Tibial nerve (tissue), 4 donors: ENCODE measurements around the gene ATP8B1. TPM values are rescaled to one million over a fixed set of nuclear protein-coding genes. Genes with fewer than 3 reads are reported as not detected.
"Not testable (repeated sequence)": the region's sequence is repeated elsewhere in the genome, so short reads cannot be mapped to it uniquely, and the experiment has no call there.

ENCODE experiments used
- DNase-seq, 2 donors: peaks; one replicate each; pipeline ENCODE4 v3.0.0-alpha.2; 2019; ENCODE audit warnings: low spot score in 2 of 2
- H3K27ac ChIP-seq, 4 donors: fragments of 200-600 bp; sonication (generic) in 3 of 4; one replicate each; pipeline ENCODE4 v1.5.1; 2017 to 2019; ENCODE audit warnings: mild to moderate bottlenecking in 1 of 4
- H3K27me3 ChIP-seq, 2 donors: fragments of 200-600 bp; sonication (generic) in 1 of 2; one replicate each; pipeline versions ENCODE4 v1.5.1 to v1.6.0; 2017 to 2019
- H3K36me3 ChIP-seq, 3 donors: fragments of 200-600 bp; sonication (generic); one replicate each; pipeline ENCODE4 v1.5.1; 2018 to 2019
- H3K4me1 ChIP-seq, 4 donors: fragments of 200-600 bp; sonication (generic) in 3 of 4; one replicate each; pipeline ENCODE4 v1.5.1; 2017 to 2019
- H3K4me3 ChIP-seq, 4 donors: fragments of 200-600 bp; sonication (generic) in 3 of 4; one replicate each; pipeline ENCODE4 v1.5.1; 2017 to 2019; ENCODE audit warnings: mild to moderate bottlenecking in 1 of 4, moderate library complexity in 1 of 4
- H3K9me3 ChIP-seq, 4 donors: fragments of 200-600 bp; sonication (generic) in 3 of 4; one replicate each; pipeline ENCODE4 v1.5.1; 2017 to 2019
- EP300 ChIP-seq, 2 donors: sonication (generic); formaldehyde crosslinking; IDR thresholded peaks; one replicate each; pipeline ENCODE4 v1.6.1; 2017; ENCODE audit warnings: antibody characterized with exemption in 2 of 2, mild to moderate bottlenecking in 1 of 2
- POLR2A ChIP-seq, 2 donors: fragments of 450-650 bp; IDR thresholded peaks; one replicate each; pipeline ENCODE4 v1.6.1; 2017; ENCODE audit warnings: antibody characterized with exemption in 2 of 2, mild to moderate bottlenecking in 2 of 2, moderate library complexity in 2 of 2
- WGBS, 2 donors: methylation state at CpG; one replicate each; pipeline ENCODE4 v1.1.5; 2018; 5-methylcytosine and 5-hydroxymethylcytosine counted together
- total RNA-seq, 4 donors: library from RNA; depleted of rRNA; stranded (reverse); fragments of >200 nt; gene quantifications; one replicate each; pipeline ENCODE4 v1.1.0, GENCODE V29; 2016
- TF ChIP-seq, protein P1 (sequence below), 5 experiments: fragments of 200-600 bp in 3 of 5; fragments of 450-650 bp in 2 of 5; sonication (generic) in 3 of 5; IDR thresholded peaks; one replicate each; pipeline ENCODE4 v1.5.1; 2016 to 2019; ENCODE audit warnings: antibody characterized with exemption in 5 of 5, mild to moderate bottlenecking in 3 of 5, moderate library complexity in 2 of 5

Gene ATP8B1
- total RNA-seq, 4 donors from 2014 or later: 8.0 to 25.8 (median 12.4) TPM

DNA sequence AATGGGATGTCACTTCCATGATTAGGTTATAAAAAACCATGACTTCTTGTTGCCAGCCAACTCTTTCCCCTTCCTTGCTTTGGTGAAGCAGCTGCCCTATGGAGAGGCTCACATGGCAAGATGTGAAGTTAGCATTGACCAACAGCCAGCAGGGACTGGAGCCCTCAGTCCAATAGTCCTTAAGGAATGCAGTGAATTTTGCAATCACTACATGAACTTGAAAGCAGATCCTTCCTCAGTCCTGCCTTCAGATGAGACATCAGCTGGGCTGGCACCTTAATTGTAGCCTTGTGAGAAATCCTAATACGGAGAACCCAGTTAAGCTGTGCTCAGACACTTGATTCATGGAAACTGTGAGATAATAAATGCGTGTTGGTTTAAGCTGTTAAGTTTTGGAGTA is 61.8 kb downstream of the ATP8B1 start:
- TF ChIP-seq POLR2A (IDR thresholded peaks at IDR 0.05) (no peak), EP300 (IDR thresholded peaks at IDR 0.05) (no peak)
- TF ChIP-seq, protein P1, sequence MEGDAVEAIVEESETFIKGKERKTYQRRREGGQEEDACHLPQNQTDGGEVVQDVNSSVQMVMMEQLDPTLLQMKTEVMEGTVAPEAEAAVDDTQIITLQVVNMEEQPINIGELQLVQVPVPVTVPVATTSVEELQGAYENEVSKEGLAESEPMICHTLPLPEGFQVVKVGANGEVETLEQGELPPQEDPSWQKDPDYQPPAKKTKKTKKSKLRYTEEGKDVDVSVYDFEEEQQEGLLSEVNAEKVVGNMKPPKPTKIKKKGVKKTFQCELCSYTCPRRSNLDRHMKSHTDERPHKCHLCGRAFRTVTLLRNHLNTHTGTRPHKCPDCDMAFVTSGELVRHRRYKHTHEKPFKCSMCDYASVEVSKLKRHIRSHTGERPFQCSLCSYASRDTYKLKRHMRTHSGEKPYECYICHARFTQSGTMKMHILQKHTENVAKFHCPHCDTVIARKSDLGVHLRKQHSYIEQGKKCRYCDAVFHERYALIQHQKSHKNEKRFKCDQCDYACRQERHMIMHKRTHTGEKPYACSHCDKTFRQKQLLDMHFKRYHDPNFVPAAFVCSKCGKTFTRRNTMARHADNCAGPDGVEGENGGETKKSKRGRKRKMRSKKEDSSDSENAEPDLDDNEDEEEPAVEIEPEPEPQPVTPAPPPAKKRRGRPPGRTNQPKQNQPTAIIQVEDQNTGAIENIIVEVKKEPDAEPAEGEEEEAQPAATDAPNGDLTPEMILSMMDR (IDR thresholded peaks at IDR 0.05): no peak
- H3K36me3 ChIP-seq: peaks cover 0 to 7% (median 0%) of the 10 kb centered on the region in 3 donors
- H3K27me3 ChIP-seq: no peaks in the 10 kb centered on the region
- H3K4me1 ChIP-seq: peaks cover 0 to 8% (median 0%) of the 10 kb centered on the region in 4 donors
- peaks cover 0 to 8% (median 0%) of the 10 kb centered on the region in 4 donors for H3K9me3 ChIP-seq
- 97 to 100% methylated on average over 2 of the region's 2 CpGs for WGBS, 2 donors
- H3K4me3 ChIP-seq: no peak overlapping the region
- no peak overlapping the region for H3K27ac ChIP-seq
- DNase-seq: no peak

DNA sequence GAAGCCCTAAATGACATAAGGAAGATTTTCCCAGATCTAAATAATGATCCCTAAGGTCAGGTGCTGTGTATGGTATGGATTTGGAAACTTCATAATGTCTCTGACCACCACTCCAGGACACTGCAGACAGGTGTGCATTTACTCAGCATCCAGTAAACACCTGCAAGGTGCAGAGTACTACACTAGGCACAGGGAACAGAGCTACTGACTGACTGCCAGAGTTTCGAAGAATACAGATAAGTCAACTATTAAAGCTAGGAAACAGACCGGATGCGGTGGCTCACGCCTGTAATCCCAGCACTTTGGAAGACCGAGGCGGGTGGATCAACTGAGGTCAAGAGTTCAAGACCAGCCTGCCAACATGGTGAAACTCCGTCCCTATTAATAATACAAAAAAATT is 65.0 kb downstream of the ATP8B1 start:
- peaks cover 0 to 23% (median 0%) of the 10 kb centered on the region in 3 donors for H3K36me3 ChIP-seq
- H3K4me1 ChIP-seq: peaks cover 0 to 8% (median 0%) of the 10 kb centered on the region in 4 donors
- 70 to 95% methylated on average over 7 of the region's 7 CpGs for WGBS, 2 donors
- peaks cover 0 to 15% (median 0%) of the 10 kb centered on the region in 4 donors for H3K9me3 ChIP-seq
- DNase-seq: no peak
- no peak overlapping the region for H3K4me3 ChIP-seq
- TF ChIP-seq, protein P1 (IDR thresholded peaks at IDR 0.05): no peak
- TF ChIP-seq EP300 (IDR thresholded peaks at IDR 0.05) (no peak), POLR2A (IDR thresholded peaks at IDR 0.05) (no peak)
- H3K27ac ChIP-seq: no peak overlapping the region
- no peaks in the 10 kb centered on the region for H3K27me3 ChIP-seq

DNA sequence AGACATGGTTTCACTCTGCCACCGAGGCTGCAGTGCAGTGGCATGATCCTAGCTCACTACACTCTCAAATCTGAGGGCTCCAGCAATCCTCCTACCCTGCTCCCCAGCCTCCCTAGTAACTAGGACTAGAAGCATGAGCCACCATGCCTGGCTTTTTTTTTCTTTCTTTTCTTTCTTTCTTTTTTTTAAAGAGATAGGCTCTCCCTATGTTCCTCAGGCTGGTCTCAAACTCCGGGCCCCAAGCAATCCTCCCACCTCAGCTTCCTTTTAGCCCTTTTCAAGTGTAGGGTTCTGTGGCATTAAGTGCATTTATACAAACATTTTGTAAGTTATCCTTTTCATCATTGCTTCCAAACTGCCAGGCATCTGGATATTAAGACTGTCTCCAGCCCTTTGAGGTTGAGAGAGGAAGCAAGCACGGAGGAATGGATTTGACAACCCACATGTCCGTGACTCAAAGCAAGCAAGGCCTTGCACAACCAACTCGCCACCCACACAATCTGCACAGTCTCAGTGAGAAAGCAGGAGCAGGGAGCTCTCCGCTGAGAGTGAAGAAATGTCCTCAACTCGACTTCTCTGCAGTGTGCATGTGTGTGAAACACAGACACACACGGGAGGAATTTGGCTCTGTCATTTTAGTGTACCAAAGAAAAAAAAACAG is 65.6 kb downstream of the ATP8B1 start:
- DNase-seq: peak; percentile 16 to 34
- Histone ChIP-seq H3K9me3 (peaks cover 0 to 15% (median 0%) of the 10 kb centered on the region in 4 donors), H3K27me3 (no peaks in the 10 kb centered on the region), H3K4me1 (peaks cover 0 to 8% (median 0%) of the 10 kb centered on the region in 4 donors), H3K4me3 (no peak overlapping the region), H3K36me3 (peaks cover 0 to 23% (median 0%) of the 10 kb centered on the region in 3 donors), H3K27ac (peak overlapping the region in 1 of 4 donors; percentile 39)
- peak in 1 of 2 donors; percentile 25 for TF ChIP-seq EP300 (IDR thresholded peaks at IDR 0.05)
- TF ChIP-seq, protein P1 (IDR thresholded peaks at IDR 0.05): no peak
- TF ChIP-seq POLR2A (IDR thresholded peaks at IDR 0.05): no peak
- WGBS, 2 donors: 35 to 38% methylated on average over 8 of the region's 8 CpGs

DNA sequence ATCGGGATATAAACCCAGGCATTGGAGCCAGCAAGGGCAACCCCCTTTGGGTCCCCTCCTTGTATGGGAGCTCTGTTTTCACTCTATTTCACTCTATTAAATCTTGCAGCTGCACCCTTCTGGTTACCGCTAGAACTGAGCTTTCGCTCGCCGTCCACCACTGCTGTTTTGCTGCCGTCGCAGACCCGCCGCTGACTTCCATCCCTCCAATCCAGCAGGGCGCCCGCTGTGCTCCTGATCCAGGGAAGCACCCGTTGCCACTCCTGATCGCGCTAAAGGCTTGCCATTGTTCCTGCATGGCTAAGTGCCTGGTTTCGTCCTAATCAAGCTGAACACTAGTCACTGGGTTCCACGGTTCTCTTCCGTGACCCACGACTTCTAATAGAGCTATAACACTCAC is 68.1 kb downstream of the ATP8B1 start:
- DNase-seq, H3K4me1 ChIP-seq, H3K4me3 ChIP-seq, H3K9me3 ChIP-seq, H3K27me3 ChIP-seq, H3K27ac ChIP-seq: not testable (repeated sequence)
- peaks cover 0 to 16% (median 0%) of the 10 kb centered on the region in 3 donors for H3K36me3 ChIP-seq
- WGBS, 2 donors: 96% methylated on average over 18 of the region's 18 CpGs

DNA sequence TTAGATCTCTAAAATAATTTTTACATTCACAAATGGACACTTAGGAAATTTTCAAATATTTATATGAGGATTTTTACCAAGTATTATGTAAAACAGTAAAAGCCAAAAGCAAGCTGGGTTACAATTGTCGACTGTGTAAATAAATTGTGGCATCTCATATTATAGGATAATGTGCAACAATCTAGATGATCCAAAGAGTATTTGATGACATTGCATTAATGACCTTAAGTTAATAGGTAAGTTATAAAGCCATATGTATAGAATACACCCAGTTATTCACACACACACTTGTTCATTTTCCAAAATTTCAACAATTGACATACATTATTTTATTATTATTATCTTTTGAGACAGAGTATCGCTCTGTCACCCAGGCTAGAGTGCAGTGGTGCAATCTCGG is 69.3 kb downstream of the ATP8B1 start:
- Histone ChIP-seq H3K27me3 (no peaks in the 10 kb centered on the region), H3K4me3 (no peak overlapping the region), H3K4me1 (peaks cover 0 to 8% (median 0%) of the 10 kb centered on the region in 4 donors), H3K27ac (no peak overlapping the region), H3K36me3 (peaks cover 0 to 16% (median 0%) of the 10 kb centered on the region in 3 donors), H3K9me3 (peaks cover 0 to 7% (median 0%) of the 10 kb centered on the region in 4 donors)
- no peak for DNase-seq
- TF ChIP-seq EP300 (IDR thresholded peaks at IDR 0.05) (no peak), POLR2A (IDR thresholded peaks at IDR 0.05) (no peak)
- TF ChIP-seq, protein P1 (IDR thresholded peaks at IDR 0.05): no peak
- 95 to 99% methylated on average over 3 of the region's 3 CpGs for WGBS, 2 donors
